ENCODE data around the gene ACAT1. TPM values are rescaled to one million over a fixed set of nuclear protein-coding genes. Genes with fewer than 3 reads are reported as not detected.

ACAT1 gene
- total RNA-seq, 4 donors from 2014 or later, result 47.6 to 94.4 (median 85.2) TPM

DNA sequence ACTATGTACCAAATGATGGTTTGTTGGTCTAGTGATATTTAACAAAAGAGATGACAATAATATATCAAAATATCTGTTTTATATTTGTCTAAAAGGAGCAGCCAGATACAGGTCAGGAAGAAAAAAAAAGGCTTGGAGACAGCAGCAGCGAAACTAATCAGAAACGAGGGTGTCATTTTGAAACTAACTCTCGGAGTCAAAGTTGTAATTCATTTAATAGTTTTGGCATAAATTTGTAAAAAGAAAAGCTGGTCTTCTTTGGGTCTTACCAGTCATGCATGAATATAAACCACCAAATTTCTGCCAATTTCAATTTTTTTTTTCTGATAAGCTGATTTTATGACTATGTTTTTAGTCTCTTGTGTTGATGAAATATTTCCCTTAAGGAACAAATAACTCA, 75.5 kb downstream of the ACAT1 start:
- no peak for TF ChIP-seq CTCF (IDR thresholded peaks at IDR 0.05)
- no peak for TF ChIP-seq POLR2A (IDR thresholded peaks at IDR 0.05)
- no peak for DNase-seq
- Histone ChIP-seq H3K27ac (no peak overlapping the region), H3K4me3 (no peak overlapping the region), H3K4me1 (peaks cover 0 to 18% (median 11%) of the 10 kb centered on the region in 3 donors), H3K9me3 (no peaks in the 10 kb centered on the region), H3K36me3 (peaks cover 0 to 58% (median 10%) of the 10 kb centered on the region in 3 donors), H3K27me3 (no peaks in the 10 kb centered on the region)
- WGBS, 2 donors, result 76 to 82% methylated on average over 3 of the region's 3 CpGs
- intact Hi-C loops (cut with DNase I), result no loop called here

Small RNAs within 50 kb of the gene (small RNA-seq; reads per million reads assigned to genes)
- 0 reads per million in 4 donors for gene RF00019

Other genes starting within 250 kb of the ACAT1 start
- gene RAB39A, start 193.1 kb upstream of the ACAT1 start, total RNA-seq, result under 1 TPM in 3 of 4 donors, not detected in 1; 0.13 to 0.95 (median 0.67) TPM
- 10 to 100 TPM; 19.4 to 34.3 (median 31.7) TPM for gene CUL5, start 112.7 kb upstream of the ACAT1 start, total RNA-seq
- 10 to 100 TPM in 2 of 4 donors, 1 to 10 TPM in 2; 8.2 to 15.6 (median 11.7) TPM for gene NPAT, start 101.1 kb downstream of the ACAT1 start, total RNA-seq
- gene ATM, start 101.5 kb downstream of the ACAT1 start, total RNA-seq, result 10 to 100 TPM; 13.9 to 52.6 (median 21.7) TPM

Measured in esophagus squamous epithelium (tissue), 5 donors.